ENCODE data around the gene DYNC1H1.

DNA sequence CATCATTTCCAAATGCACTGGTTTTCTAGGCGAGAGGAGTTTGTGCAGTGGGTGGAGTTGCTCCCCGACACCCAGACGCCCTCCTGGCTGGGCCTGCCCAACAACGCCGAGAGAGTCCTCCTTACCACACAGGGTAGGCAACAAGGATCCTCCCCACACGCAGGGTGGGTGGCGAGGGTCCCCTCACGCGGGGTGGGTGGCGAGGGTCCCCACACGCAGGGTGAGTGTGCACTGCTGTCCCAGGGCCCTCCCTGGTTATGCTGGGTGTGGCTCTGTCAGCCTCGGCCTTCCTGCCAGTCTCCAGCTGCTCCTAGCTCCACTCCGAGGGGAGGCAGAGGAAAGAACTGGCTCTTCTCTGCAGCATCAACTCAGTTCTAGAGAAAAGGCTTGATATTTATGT, 80.2 kb downstream of the DYNC1H1 start:
- TF ChIP-seq, protein P1, sequence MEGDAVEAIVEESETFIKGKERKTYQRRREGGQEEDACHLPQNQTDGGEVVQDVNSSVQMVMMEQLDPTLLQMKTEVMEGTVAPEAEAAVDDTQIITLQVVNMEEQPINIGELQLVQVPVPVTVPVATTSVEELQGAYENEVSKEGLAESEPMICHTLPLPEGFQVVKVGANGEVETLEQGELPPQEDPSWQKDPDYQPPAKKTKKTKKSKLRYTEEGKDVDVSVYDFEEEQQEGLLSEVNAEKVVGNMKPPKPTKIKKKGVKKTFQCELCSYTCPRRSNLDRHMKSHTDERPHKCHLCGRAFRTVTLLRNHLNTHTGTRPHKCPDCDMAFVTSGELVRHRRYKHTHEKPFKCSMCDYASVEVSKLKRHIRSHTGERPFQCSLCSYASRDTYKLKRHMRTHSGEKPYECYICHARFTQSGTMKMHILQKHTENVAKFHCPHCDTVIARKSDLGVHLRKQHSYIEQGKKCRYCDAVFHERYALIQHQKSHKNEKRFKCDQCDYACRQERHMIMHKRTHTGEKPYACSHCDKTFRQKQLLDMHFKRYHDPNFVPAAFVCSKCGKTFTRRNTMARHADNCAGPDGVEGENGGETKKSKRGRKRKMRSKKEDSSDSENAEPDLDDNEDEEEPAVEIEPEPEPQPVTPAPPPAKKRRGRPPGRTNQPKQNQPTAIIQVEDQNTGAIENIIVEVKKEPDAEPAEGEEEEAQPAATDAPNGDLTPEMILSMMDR (optimal IDR thresholded peaks at IDR 0.05 in 1 of 3, IDR thresholded peaks at IDR 0.05 in 1 of 3, conservative IDR thresholded peaks at IDR 0.05 in 1 of 3; ENCODE audit: extremely low read depth in 1 of 3, insufficient read depth in 2 of 3, low read length in 3 of 3), result no peak
- TF ChIP-seq EZH2 (IDR thresholded peaks at IDR 0.05; ENCODE audit: low read length), result no peak
